Breast epithelium (tissue), 4 donors: ENCODE data around the gene ASMT. TPM values are rescaled to one million over a fixed set of nuclear protein-coding genes. Genes with fewer than 3 reads are reported as not detected.
A peak's percentile ranks its signal among the peaks of the same experiment; 100 is the strongest.

Source experiments
- DNase-seq, 2 donors: peaks; one replicate each; pipeline ENCODE4 v3.0.0-alpha.2; 2019; ENCODE audit warnings: low spot score in 2 of 2
- H3K27ac ChIP-seq, 2 donors: fragments of 200-600 bp; sonication (generic) in 1 of 2; one replicate each; pipeline ENCODE4 v1.5.1; 2016 to 2019; ENCODE audit warnings: mild to moderate bottlenecking in 1 of 2
- H3K27me3 ChIP-seq, 2 donors: fragments of 200-600 bp; sonication (generic) in 1 of 2; one replicate each; pipeline versions ENCODE4 v1.5.1 to v1.6.0; 2017 to 2019; ENCODE audit warnings: control low read depth in 1 of 2, mild to moderate bottlenecking in 1 of 2
- H3K36me3 ChIP-seq: fragments of 200-600 bp; one replicate; pipeline ENCODE4 v1.5.1; 2019
- H3K4me1 ChIP-seq, 2 donors: fragments of 200-600 bp; sonication (generic); one replicate each; pipeline ENCODE4 v1.5.1; 2016 to 2019; ENCODE audit warnings: control low read depth in 1 of 2
- H3K4me3 ChIP-seq, 3 donors: fragments of 200-600 bp; sonication (generic); 1 replicate in 2 of 3; 2 replicates in 1 of 3; pipeline ENCODE4 v1.5.1; 2016 to 2019; ENCODE audit warnings: mild to moderate bottlenecking in 3 of 3, moderate library complexity in 2 of 3
- H3K9me3 ChIP-seq, 2 donors: fragments of 200-600 bp; sonication (generic) in 1 of 2; one replicate each; pipeline ENCODE4 v1.5.1; 2016 to 2019; ENCODE audit warnings: control low read depth in 1 of 2
- CTCF ChIP-seq, 3 donors: fragments of 450-650 bp; IDR thresholded peaks; one replicate each; pipeline ENCODE4 v1.5.1; 2016 to 2017; ENCODE audit warnings: antibody characterized with exemption in 3 of 3, mild to moderate bottlenecking in 3 of 3, moderate library complexity in 3 of 3
- POLR2A ChIP-seq: fragments of 450-650 bp; IDR thresholded peaks from one replicate; pipeline ENCODE4 v1.6.1; 2016; ENCODE audit warnings: antibody characterized with exemption, mild to moderate bottlenecking, moderate library complexity
- POLR2AphosphoS5 ChIP-seq, 3 donors: sonication (generic); formaldehyde crosslinking; IDR thresholded peaks; one replicate each; pipeline ENCODE4 v1.6.1; 2017; ENCODE audit warnings: antibody characterized with exemption in 3 of 3
- intact Hi-C: fragments of 100-400 bp; cut with DNase I; formaldehyde crosslinking; loops from one replicate; pipeline ENCODE4 v1.15.1; 2023; ENCODE audit warnings: low total_unique reads
- total RNA-seq, 3 donors: library from RNA; depleted of rRNA; stranded (reverse); fragments of >200 nt; gene quantifications; one replicate each; pipeline ENCODE4 v1.1.0, GENCODE V29; 2016

ASMT gene
- total RNA-seq, 3 donors from 2014 or later: not detected

- Histone ChIP-seq H3K9me3 (no peaks in the 10 kb centered on the region), H3K27me3 (no peaks in the 10 kb centered on the region), H3K4me3 (no peak overlapping the region), H3K36me3 (no peaks in the 10 kb centered on the region), H3K27ac (no peak overlapping the region), H3K4me1 (peaks cover 0 to 3% of the 10 kb centered on the region in 2 donors)
- intact Hi-C loops: loop anchor here (10.0 kb wide), 2 partner anchors 135 to 195 kb away; partner anchors contain the start of genes ASMTL and SLC25A6
- no peak for DNase-seq
- TF ChIP-seq CTCF (IDR thresholded peaks at IDR 0.05): no peak
- TF ChIP-seq POLR2A: no peak
Measured at GRCh38 chrX:1589356-1590130, 25.3 kb upstream of the ASMT start.

DNA sequence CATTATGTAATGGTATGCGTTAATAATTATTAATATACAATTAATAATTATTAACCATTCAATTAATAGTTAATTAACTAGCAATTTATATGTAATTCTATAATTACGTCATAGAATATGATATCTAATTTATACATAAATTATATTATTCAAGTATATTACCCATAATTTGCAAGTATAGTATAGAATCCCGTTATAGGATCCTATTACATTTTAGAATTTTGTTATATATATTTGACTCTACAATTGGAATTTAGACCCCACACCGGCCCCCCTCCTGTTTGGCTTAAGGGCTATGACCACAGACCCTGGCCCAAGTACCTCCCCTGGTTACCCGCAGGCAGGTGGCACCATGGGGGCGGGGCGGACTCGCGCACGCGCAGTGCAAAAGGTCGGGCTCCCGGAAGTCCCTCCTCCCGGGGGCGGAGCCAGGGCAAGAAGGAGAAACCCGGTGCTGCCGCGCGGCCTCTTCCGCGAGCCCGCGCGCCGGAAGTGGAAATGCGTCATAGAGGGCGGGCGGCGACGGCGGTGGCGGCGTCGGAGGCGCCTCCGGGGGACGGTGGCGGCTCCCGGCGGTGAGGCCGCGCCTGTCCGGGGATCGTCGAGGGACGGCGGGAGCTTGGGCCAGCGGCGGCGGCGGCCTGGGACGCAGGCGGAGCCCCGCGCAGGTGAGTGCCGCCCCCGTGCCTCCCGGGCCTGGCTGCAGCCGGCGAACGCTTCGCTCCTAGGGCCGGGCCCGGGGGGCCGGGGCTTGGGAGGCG is 23.6 kb upstream of the ASMT start, which contains the start of gene AKAP17A:
Gene AKAP17A (plus strand): TSS at position 503 of the 761 bp plus-strand sequence. CDS start 1,859 bp downstream, outside the sequence.
- TF ChIP-seq POLR2AphosphoS5 (IDR thresholded peaks at IDR 0.05): peak in 2 of 3 donors; percentile 53 to 76
- TF ChIP-seq POLR2A: no peak
- no peak for TF ChIP-seq CTCF (IDR thresholded peaks at IDR 0.05)
- DNase-seq: peak; percentile 92 to 94
- Histone ChIP-seq H3K36me3 (no peaks in the 10 kb centered on the region), H3K4me3 (peak within 1 kb of the TSS; percentile 89 to 98 (median 93)), H3K9me3 (no peaks in the 10 kb centered on the region), H3K4me1 (peaks cover 0 to 3% of the 10 kb centered on the region in 2 donors), H3K27me3 (no peaks in the 10 kb centered on the region), H3K27ac (peak within 1 kb of the TSS; percentile 91 to 92)
- intact Hi-C loops: loop anchor here (10.0 kb wide), 2 partner anchors 136 to 196 kb away; partner anchors contain the start of genes ASMTL and SLC25A6

DNA sequence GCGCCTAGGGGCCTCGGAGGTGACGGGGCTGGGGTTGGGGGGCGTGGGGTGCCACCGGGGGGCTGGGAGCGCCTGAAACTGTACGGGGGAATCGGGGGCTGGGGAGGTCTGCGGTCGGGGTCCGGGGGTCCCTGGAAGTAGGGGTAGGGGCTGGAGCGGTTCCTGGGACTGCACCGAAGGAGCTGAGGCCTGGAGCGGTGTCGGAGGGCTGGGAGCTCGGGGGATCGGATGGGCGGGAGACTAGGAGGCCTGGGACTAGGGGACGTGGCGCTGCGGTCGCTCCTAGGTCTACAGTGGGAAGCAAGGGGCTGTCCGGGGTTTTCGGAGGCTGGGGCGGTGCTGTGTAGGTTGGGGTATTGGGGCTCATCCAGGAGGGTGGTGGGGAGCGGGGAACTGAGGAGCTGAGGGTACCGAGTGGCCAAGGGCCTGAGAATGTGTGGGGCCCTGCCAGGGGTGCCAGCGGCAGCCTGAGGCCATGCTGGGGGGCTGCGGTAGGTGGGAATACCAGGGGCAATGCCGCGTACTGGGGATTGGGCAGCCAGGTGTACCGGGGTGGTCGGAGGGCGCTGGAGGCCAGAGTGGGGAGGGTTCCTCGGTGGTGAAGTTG is 22.9 kb upstream of the ASMT start:
- TF ChIP-seq POLR2AphosphoS5 (IDR thresholded peaks at IDR 0.05): no peak
- no peak for TF ChIP-seq POLR2A
- TF ChIP-seq CTCF (IDR thresholded peaks at IDR 0.05): no peak
- Histone ChIP-seq H3K27me3 (no peaks in the 10 kb centered on the region), H3K4me3 (peak overlapping the region; percentile 89 to 98 (median 93)), H3K36me3 (no peaks in the 10 kb centered on the region), H3K9me3 (no peaks in the 10 kb centered on the region), H3K4me1 (peaks cover 0 to 3% of the 10 kb centered on the region in 2 donors), H3K27ac (peak overlapping the region; percentile 91 to 92)
- no peak for DNase-seq
- intact Hi-C loops: loop anchor here (10.0 kb wide), 2 partner anchors 137 to 197 kb away; partner anchors contain the start of genes ASMTL and SLC25A6

- DNase-seq: no peak
- Histone ChIP-seq H3K27me3 (no peaks in the 10 kb centered on the region), H3K4me1 (peaks cover 0 to 3% of the 10 kb centered on the region in 2 donors), H3K4me3 (peak overlapping the region; percentile 89 to 98 (median 93)), H3K27ac (peak overlapping the region; percentile 91 to 92), H3K9me3 (no peaks in the 10 kb centered on the region), H3K36me3 (peaks cover 5% of the 10 kb centered on the region)
- TF ChIP-seq CTCF (IDR thresholded peaks at IDR 0.05): no peak
- no peak for TF ChIP-seq POLR2AphosphoS5 (IDR thresholded peaks at IDR 0.05)
- no peak for TF ChIP-seq POLR2A
- intact Hi-C loops: loop anchor here (10.0 kb wide), 2 partner anchors 138 to 198 kb away; partner anchors contain the start of genes ASMTL and SLC25A6
Measured at GRCh38 chrX:1592470-1593142, 22.3 kb upstream of the ASMT start.
